Measurements from ENCODE around the gene GALNT16. TPM values are rescaled to one million over a fixed set of nuclear protein-coding genes. Genes with fewer than 3 reads are reported as not detected.

The GALNT16 gene
- total and polyA plus RNA-seq, 2 of the 8 experiments (the other 6 are each of a cell fraction or from before 2014, with no cell fraction given), result 5.4 to 6.3 TPM

GRCh38 chr14:69363055-69363454 lies 103.1 kb downstream of the GALNT16 start:
- no peak overlapping the region for H2BK120ac ChIP-seq (replicated peaks; ENCODE audit: low read depth, low read length)
- peaks cover 0 to 3% (median 0%) of the 10 kb centered on the region in 4 experiments; a peak in 1 of 7 replicates for H3K4me1 ChIP-seq (replicated peaks in 1 of 4; ENCODE audit: control insufficient read depth in 3 of 4, insufficient read depth in 4 of 4, low read length in 3 of 4)
- ChIA-PET CTCF (ENCODE audit: partially characterized antibody) (interaction anchor here (0.7 to 11.8 kb wide), 36 partner anchors 13 to 233 kb away, joined by 3 to 130 read pairs (median 5); partner anchors contain the start of gene GALNT16), POLR2A (ENCODE audit: partially characterized antibody) (interaction anchor here (0.6 kb wide), 1 partner anchor 570 kb away, joined by 3 read pairs; no protein-coding TSS in a partner anchor)
- H3K4ac ChIP-seq (replicated peaks; ENCODE audit: insufficient read length, low read depth, low read length), result no peak overlapping the region
- H2AK5ac ChIP-seq (ENCODE audit: low read depth, low read length), result no peak overlapping the region
- no peak overlapping the region for H3K9ac ChIP-seq (replicated peaks in 1 of 4; ENCODE audit: extremely low read depth in 1 of 4, low read depth in 3 of 4, low read length in 3 of 4)
- H4K8ac ChIP-seq (ENCODE audit: extremely low read depth, insufficient read depth, low read length), result no peak overlapping the region
- no peaks in the 10 kb centered on the region for H4K20me1 ChIP-seq (replicated peaks in 1 of 2; ENCODE audit: control insufficient read depth in 1 of 2, insufficient read depth in 2 of 2, low read length in 2 of 2)
- H3K9me3 ChIP-seq (ENCODE audit: insufficient read depth in 2 of 2, low read depth in 1 of 2, low read length in 1 of 2), result no peaks in the 10 kb centered on the region
- H3K23ac ChIP-seq (ENCODE audit: insufficient read length), result no peak overlapping the region
- H2AFZ ChIP-seq (ENCODE audit: low read length), result no peak overlapping the region
- H3K14ac ChIP-seq (ENCODE audit: insufficient read length), result no peak overlapping the region
- no peak overlapping the region for H3K18ac ChIP-seq (ENCODE audit: extremely low read depth, low read length)
- no peak overlapping the region for H3K4me3 ChIP-seq (ENCODE audit: extremely low read depth in 1 of 4, insufficient read depth in 2 of 4, low read depth in 3 of 4, low read length in 4 of 4)
- no peak overlapping the region for H2BK15ac ChIP-seq (ENCODE audit: low read length)
- H3K79me1 ChIP-seq (ENCODE audit: low read depth, low read length), result no peaks in the 10 kb centered on the region
- no peak overlapping the region for H2BK20ac ChIP-seq (ENCODE audit: low read length)
- H2BK5ac ChIP-seq (ENCODE audit: low read depth, low read length), result no peak overlapping the region
- WGBS, 2 experiments (ENCODE audit: extremely low coverage in 1 of 2, insufficient coverage in 1 of 2, insufficient read length in 1 of 2, insufficient replicate concordance in 2 of 2, low coverage in 1 of 2, low lambda C conversion rate in 2 of 2, missing lambda C conversion rate in 1 of 2), result 54% methylated on average over 9 of the region's 9 CpGs; no CpG with 5 or more reads in 1 of the 2 experiments
- H3K56ac ChIP-seq (replicated peaks; ENCODE audit: insufficient read length, low read depth, low read length), result no peak overlapping the region
- peak in 1 of 2 experiments; percentile 27 for DNase-seq (ENCODE audit: low read depth in 1 of 2, low spot score in 2 of 2)
- H4K91ac ChIP-seq (replicated peaks; ENCODE audit: insufficient read length, low read length), result no peak overlapping the region
- H3K4me2 ChIP-seq (ENCODE audit: insufficient read depth in 1 of 2, low read depth in 2 of 2, low read length in 2 of 2), result no peak overlapping the region
- H3K23me2 ChIP-seq (ENCODE audit: low read depth, low read length), result no peaks in the 10 kb centered on the region
- no peaks in the 10 kb centered on the region for H3K27me3 ChIP-seq (replicated peaks in 1 of 4; ENCODE audit: control insufficient read depth in 3 of 4, extremely low read depth in 1 of 4, insufficient read depth in 3 of 4, low read length in 3 of 4)
- no peaks in the 10 kb centered on the region for H3K79me2 ChIP-seq (ENCODE audit: control insufficient read depth in 1 of 2, insufficient read depth in 2 of 2, low read length in 2 of 2)
- H3K27ac ChIP-seq (ENCODE audit: low read depth, low read length), result no peak overlapping the region
- TF ChIP-seq, protein P1, sequence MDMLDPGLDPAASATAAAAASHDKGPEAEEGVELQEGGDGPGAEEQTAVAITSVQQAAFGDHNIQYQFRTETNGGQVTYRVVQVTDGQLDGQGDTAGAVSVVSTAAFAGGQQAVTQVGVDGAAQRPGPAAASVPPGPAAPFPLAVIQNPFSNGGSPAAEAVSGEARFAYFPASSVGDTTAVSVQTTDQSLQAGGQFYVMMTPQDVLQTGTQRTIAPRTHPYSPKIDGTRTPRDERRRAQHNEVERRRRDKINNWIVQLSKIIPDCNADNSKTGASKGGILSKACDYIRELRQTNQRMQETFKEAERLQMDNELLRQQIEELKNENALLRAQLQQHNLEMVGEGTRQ (IDR thresholded peaks at IDR 0.05; ENCODE audit: low read length), result no peak
- TF ChIP-seq, protein P2, sequence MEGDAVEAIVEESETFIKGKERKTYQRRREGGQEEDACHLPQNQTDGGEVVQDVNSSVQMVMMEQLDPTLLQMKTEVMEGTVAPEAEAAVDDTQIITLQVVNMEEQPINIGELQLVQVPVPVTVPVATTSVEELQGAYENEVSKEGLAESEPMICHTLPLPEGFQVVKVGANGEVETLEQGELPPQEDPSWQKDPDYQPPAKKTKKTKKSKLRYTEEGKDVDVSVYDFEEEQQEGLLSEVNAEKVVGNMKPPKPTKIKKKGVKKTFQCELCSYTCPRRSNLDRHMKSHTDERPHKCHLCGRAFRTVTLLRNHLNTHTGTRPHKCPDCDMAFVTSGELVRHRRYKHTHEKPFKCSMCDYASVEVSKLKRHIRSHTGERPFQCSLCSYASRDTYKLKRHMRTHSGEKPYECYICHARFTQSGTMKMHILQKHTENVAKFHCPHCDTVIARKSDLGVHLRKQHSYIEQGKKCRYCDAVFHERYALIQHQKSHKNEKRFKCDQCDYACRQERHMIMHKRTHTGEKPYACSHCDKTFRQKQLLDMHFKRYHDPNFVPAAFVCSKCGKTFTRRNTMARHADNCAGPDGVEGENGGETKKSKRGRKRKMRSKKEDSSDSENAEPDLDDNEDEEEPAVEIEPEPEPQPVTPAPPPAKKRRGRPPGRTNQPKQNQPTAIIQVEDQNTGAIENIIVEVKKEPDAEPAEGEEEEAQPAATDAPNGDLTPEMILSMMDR (IDR thresholded peaks at IDR 0.05; ENCODE audit: control extremely low read depth in 1 of 3, insufficient read depth in 1 of 3, low read depth in 1 of 3, low read length in 3 of 3), result peak; percentile 88 to 95 (median 88)
- no peak for TF ChIP-seq SIN3A (conservative IDR thresholded peaks at IDR 0.05 in 1 of 2, IDR thresholded peaks at IDR 0.05 in 1 of 2; ENCODE audit: low read depth in 1 of 2, low read length in 2 of 2)
- TF ChIP-seq KDM1A (IDR thresholded peaks at IDR 0.05; ENCODE audit: borderline replicate concordance, low read length), result no peak
- no peak for TF ChIP-seq NRF1 (IDR thresholded peaks at IDR 0.05; ENCODE audit: low read depth, low read length)
- TF ChIP-seq BRCA1 (IDR thresholded peaks at IDR 0.05; ENCODE audit: low read depth, low read length), result no peak
- TF ChIP-seq RAD21 (IDR thresholded peaks at IDR 0.05 in 1 of 2, conservative IDR thresholded peaks at IDR 0.05 in 1 of 2; ENCODE audit: low read depth in 2 of 2, low read length in 2 of 2), result peak; percentile 93 to 95
- peak; percentile 69 for TF ChIP-seq MAX (IDR thresholded peaks at IDR 0.05)
- no peaks in the 10 kb centered on the region for H3K36me3 ChIP-seq (ENCODE audit: control insufficient read depth in 2 of 4, insufficient read depth in 4 of 4, low read length in 3 of 4)
- no peak for FAIRE-seq
- no peak overlapping the region for H4K5ac ChIP-seq (ENCODE audit: insufficient read length, low read depth, low read length)
- H2BK12ac ChIP-seq (ENCODE audit: low read depth, low read length), result no peak overlapping the region

All from H1 (cell line).